Measurements from ENCODE around the gene BAZ2A. TPM values are rescaled to one million over a fixed set of nuclear protein-coding genes. Genes with fewer than 3 reads are reported as not detected.

Gene BAZ2A
- total RNA-seq, 1 donor from 2014 or later, result 105 TPM

GRCh38 chr12:56616244-56616643 lies 13.9 kb downstream of the BAZ2A start:
- no peaks in the 10 kb centered on the region for H3K27me3 Mint-ChIP-seq (ENCODE audit: low read depth)
- DNase-seq (ENCODE audit: low spot score in 2 of 2, unreplicated experiment in 2 of 2), result no peak
- H3K4me1 Mint-ChIP-seq, result no peaks in the 10 kb centered on the region
- H3K9me3 Mint-ChIP-seq, result no peaks in the 10 kb centered on the region
- no peak for TF ChIP-seq CTCF (IDR thresholded peaks at IDR 0.05; ENCODE audit: unreplicated experiment)
- H3K27ac Mint-ChIP-seq, result no peak overlapping the region
- peaks cover 34% of the 10 kb centered on the region for H3K36me3 Mint-ChIP-seq
- no peak overlapping the region for H3K4me3 Mint-ChIP-seq

- Mint-ChIP-seq H3K4me3 (no peak overlapping the region), H3K4me1 (no peaks in the 10 kb centered on the region), H3K9me3 (no peaks in the 10 kb centered on the region), H3K36me3 (peaks cover 46% of the 10 kb centered on the region), H3K27me3 (ENCODE audit: low read depth) (no peaks in the 10 kb centered on the region), H3K27ac (no peak overlapping the region)
- DNase-seq (ENCODE audit: low spot score in 2 of 2, unreplicated experiment in 2 of 2), result no peak
- TF ChIP-seq CTCF (IDR thresholded peaks at IDR 0.05; ENCODE audit: unreplicated experiment), result no peak
These were observed 15.5 kb downstream of the BAZ2A start for GRCh38 chr12:56614627-56615026.

GRCh38 chr12:56604355-56604754 lies 25.8 kb downstream of the BAZ2A start:
- DNase-seq (ENCODE audit: low spot score in 2 of 2, unreplicated experiment in 2 of 2), result no peak
- no peak for TF ChIP-seq CTCF (IDR thresholded peaks at IDR 0.05; ENCODE audit: unreplicated experiment)
- no peak overlapping the region for H3K27ac Mint-ChIP-seq
- peaks cover 60% of the 10 kb centered on the region for H3K36me3 Mint-ChIP-seq
- no peaks in the 10 kb centered on the region for H3K27me3 Mint-ChIP-seq (ENCODE audit: low read depth)
- H3K4me1 Mint-ChIP-seq, result no peaks in the 10 kb centered on the region
- no peak overlapping the region for H3K4me3 Mint-ChIP-seq
- H3K9me3 Mint-ChIP-seq, result no peaks in the 10 kb centered on the region

- TF ChIP-seq CTCF (IDR thresholded peaks at IDR 0.05; ENCODE audit: unreplicated experiment), result no peak
- Mint-ChIP-seq H3K9me3 (no peaks in the 10 kb centered on the region), H3K4me1 (peaks cover under 1% of the 10 kb centered on the region), H3K36me3 (peaks cover 59% of the 10 kb centered on the region), H3K27ac (no peak overlapping the region), H3K27me3 (ENCODE audit: low read depth) (no peaks in the 10 kb centered on the region), H3K4me3 (no peak overlapping the region)
- no peak for DNase-seq (ENCODE audit: low spot score in 2 of 2, unreplicated experiment in 2 of 2)
These were observed 27.9 kb downstream of the BAZ2A start for GRCh38 chr12:56602239-56602638.

GRCh38 chr12:56601503-56601902 lies 28.6 kb downstream of the BAZ2A start:
- Mint-ChIP-seq H3K27me3 (ENCODE audit: low read depth) (no peaks in the 10 kb centered on the region), H3K9me3 (no peaks in the 10 kb centered on the region), H3K36me3 (peaks cover 60% of the 10 kb centered on the region), H3K4me3 (no peak overlapping the region), H3K4me1 (peaks cover 5% of the 10 kb centered on the region), H3K27ac (no peak overlapping the region)
- TF ChIP-seq CTCF (IDR thresholded peaks at IDR 0.05; ENCODE audit: unreplicated experiment), result no peak
- no peak for DNase-seq (ENCODE audit: low spot score in 2 of 2, unreplicated experiment in 2 of 2)

- Mint-ChIP-seq H3K36me3 (peaks cover 53% of the 10 kb centered on the region), H3K4me1 (peaks cover 5% of the 10 kb centered on the region), H3K4me3 (no peak overlapping the region), H3K9me3 (no peaks in the 10 kb centered on the region), H3K27ac (no peak overlapping the region), H3K27me3 (ENCODE audit: low read depth) (no peaks in the 10 kb centered on the region)
- no peak for TF ChIP-seq CTCF (IDR thresholded peaks at IDR 0.05; ENCODE audit: unreplicated experiment)
- no peak for DNase-seq (ENCODE audit: low spot score in 2 of 2, unreplicated experiment in 2 of 2)
These were observed 29.4 kb downstream of the BAZ2A start for GRCh38 chr12:56600753-56601152.
